NOMO-1 treated with dmso at 0.1 percent for 144 hours (cell line): Measurements from ENCODE around the gene TLE1.

Experiments used
- DNase-seq: peaks from one replicate; lab custom pipeline; 2025; ENCODE audit not compliant: unreplicated experiment; lab: John Stamatoyannopoulos, UW

Gene TLE1

GRCh38 chr9:81686614-81687520 lies 2.5 kb downstream of the TLE1 start:
- DNase-seq: no peak

GRCh38 chr9:81685763-81686613 lies 3.4 kb downstream of the TLE1 start:
- no peak for DNase-seq

- no peak for DNase-seq
These were observed 4.7 kb downstream of the TLE1 start for GRCh38 chr9:81684635-81685034.

- no peak for DNase-seq
These were observed 5.6 kb downstream of the TLE1 start for GRCh38 chr9:81683704-81684103.

- DNase-seq: no peak
These were observed 6.1 kb downstream of the TLE1 start for GRCh38 chr9:81683238-81683637.

- DNase-seq: no peak
These were observed 6.5 kb downstream of the TLE1 start for GRCh38 chr9:81682797-81683196.

- no peak for DNase-seq
These were observed 7.2 kb downstream of the TLE1 start for GRCh38 chr9:81682177-81682576.

- no peak for DNase-seq
These were observed 8.8 kb downstream of the TLE1 start for GRCh38 chr9:81680506-81680905.

- DNase-seq: no peak
These were observed 9.3 kb downstream of the TLE1 start for GRCh38 chr9:81680006-81680405.

GRCh38 chr9:81678088-81678487 lies 11.3 kb downstream of the TLE1 start:
- no peak for DNase-seq

GRCh38 chr9:81676395-81676794 lies 13.0 kb downstream of the TLE1 start:
- DNase-seq: no peak

GRCh38 chr9:81673310-81673709 lies 16.0 kb downstream of the TLE1 start:
- no peak for DNase-seq

- DNase-seq: no peak
These were observed 17.5 kb downstream of the TLE1 start for GRCh38 chr9:81671880-81672280.

GRCh38 chr9:81669866-81670265 lies 19.5 kb downstream of the TLE1 start:
- no peak for DNase-seq

- no peak for DNase-seq
These were observed 20.2 kb downstream of the TLE1 start for GRCh38 chr9:81669041-81669651.

- no peak for DNase-seq
These were observed 23.2 kb downstream of the TLE1 start for GRCh38 chr9:81666123-81666522.

- no peak for DNase-seq
These were observed 23.9 kb downstream of the TLE1 start for GRCh38 chr9:81665322-81665871.

GRCh38 chr9:81664638-81665222 lies 24.6 kb downstream of the TLE1 start:
- DNase-seq: no peak

- DNase-seq: no peak
These were observed 28.0 kb downstream of the TLE1 start for GRCh38 chr9:81661339-81661738.

GRCh38 chr9:81656871-81657337 lies 32.4 kb downstream of the TLE1 start:
- DNase-seq: no peak

- peak; percentile 21 for DNase-seq
These were observed 33.3 kb downstream of the TLE1 start for GRCh38 chr9:81656004-81656403.
